Caco-2 (cell line): ENCODE measurements around the gene MTX1. TPM values are rescaled to one million over a fixed set of nuclear protein-coding genes. Genes with fewer than 3 reads are reported as not detected.
"Not testable (repeated sequence)": the region's sequence is repeated elsewhere in the genome, so short reads cannot be mapped to it uniquely, and the experiment has no call there.

Source experiments
- BruUV-seq: library from RNA; stranded (reverse); fragments of 400-500 nt; replicated peaks from 2 replicates; lab custom pipeline; 2021; lab: Mats Ljungman, UMichigan
- CTCF ChIA-PET: fragments of 300-600 bp; sonication (Branson Sonifier 250); formaldehyde crosslinking; loops from one replicate; lab custom pipeline; 2022; ENCODE audit warnings: antibody characterized with exemption; lab: Charles Lee
- POLR2A ChIA-PET: fragments of 300-600 bp; sonication (Branson Sonifier 250); formaldehyde crosslinking; loops from one replicate; lab custom pipeline; 2022; ENCODE audit warnings: antibody characterized with exemption; lab: Charles Lee
- DNase-seq, 2 experiments: peaks; one replicate each; pipeline versions ENCODE4 v3.0.0 to v3.0.0-alpha.2; 2020 to 2022
- H3K27me3 ChIP-seq: replicated peaks from 2 replicates; pipeline ENCODE4 v1.6.0; 2011; ENCODE audit warnings: low read length; ENCODE audit not compliant: control insufficient read depth, insufficient read depth
- H3K36me3 ChIP-seq: 2 replicates; pipeline ENCODE4 v1.5.1; 2011; ENCODE audit warnings: low read length; ENCODE audit not compliant: control insufficient read depth, insufficient read depth
- H3K4me1 ChIP-seq: fragments of 250-450 bp; sonication (Bioruptor Pico); 2 replicates; pipeline ENCODE4 v1.5.1; 2020; ENCODE audit warnings: mild to moderate bottlenecking
- H3K4me3 ChIP-seq: 2 replicates; pipeline ENCODE4 v1.5.1; 2011; ENCODE audit warnings: low read depth, mild to moderate bottlenecking, control low read depth, low read length
- H3K9me3 ChIP-seq: fragments of 250-450 bp; sonication (Bioruptor Pico); 2 replicates; pipeline ENCODE4 v1.5.1; 2020; ENCODE audit warnings: mild to moderate bottlenecking, moderate library complexity
- H3K27ac Mint-ChIP-seq: one replicate; pipeline ENCODE4 v1.8.0; 2022; ENCODE audit warnings: mixed read lengths; ENCODE audit not compliant: unreplicated experiment
- H3K27me3 Mint-ChIP-seq: one replicate; pipeline ENCODE4 v1.8.0; 2022; ENCODE audit warnings: mixed read lengths; ENCODE audit not compliant: insufficient read depth, unreplicated experiment
- H3K36me3 Mint-ChIP-seq: one replicate; pipeline ENCODE4 v1.8.0; 2022; ENCODE audit warnings: mild to moderate bottlenecking, mixed read lengths; ENCODE audit not compliant: insufficient read depth, unreplicated experiment
- H3K4me1 Mint-ChIP-seq: one replicate; pipeline ENCODE4 v1.8.0; 2022; ENCODE audit warnings: low read depth, mixed read lengths; ENCODE audit not compliant: unreplicated experiment
- H3K4me3 Mint-ChIP-seq: one replicate; pipeline ENCODE4 v1.8.0; 2022; ENCODE audit warnings: mild to moderate bottlenecking, moderate library complexity, mixed read lengths; ENCODE audit not compliant: unreplicated experiment
- H3K9me3 Mint-ChIP-seq: one replicate; pipeline ENCODE4 v1.8.0; 2022; ENCODE audit warnings: mixed read lengths; ENCODE audit not compliant: unreplicated experiment
- CTCF ChIP-seq, 2 experiments: fragments of 200-600 bp in 1 of 2; IDR thresholded peaks; 1 replicate in 1 of 2; 2 replicates in 1 of 2; pipeline versions ENCODE4 v1.5.1 to v1.8.0; 2011 to 2022; ENCODE audit warnings: antibody characterized with exemption in 1 of 2, control low read depth in 1 of 2, inconsistent platforms in 1 of 2, low read depth in 1 of 2, low read length in 1 of 2, mild to moderate bottlenecking in 1 of 2, moderate library complexity in 1 of 2; ENCODE audit not compliant: insufficient read depth in 1 of 2, severe bottlenecking in 1 of 2, unreplicated experiment in 1 of 2
- intact Hi-C: fragments of 100-400 bp; cut with micrococcal nuclease; formaldehyde crosslinking; loops from one replicate; pipeline ENCODE4 v1.10.0; 2022; ENCODE audit not compliant: unreplicated experiment
- total RNA-seq: library from RNA; stranded (reverse); gene quantifications from 2 replicates; pipeline ENCODE4 v1.2.3, GENCODE V29; 2022

MTX1 gene
- total RNA-seq, 1 experiment from 2014 or later = 65.3 TPM

- peaks cover 17% of the 10 kb centered on the region for H3K36me3 Mint-ChIP-seq
Observed at GRCh38 chr1:155167166-155168104, 41.1 kb upstream of the MTX1 start.

GRCh38 chr1:155168105-155168445 is 40.4 kb upstream of the MTX1 start:
- H3K36me3 Mint-ChIP-seq = peaks cover 24% of the 10 kb centered on the region
- peak overlapping the region; percentile 66 for H3K4me3 Mint-ChIP-seq
- BruUV-seq, DNase-seq, H3K36me3 ChIP-seq, H3K27me3 ChIP-seq, H3K4me3 ChIP-seq, H3K9me3 ChIP-seq, H3K4me1 Mint-ChIP-seq, H3K27me3 Mint-ChIP-seq, intact Hi-C loops, H3K9me3 Mint-ChIP-seq: not testable (repeated sequence)
- CTCF ChIA-PET = interaction anchor here (0.5 to 3.2 kb wide), 19 partner anchors 9 to 134 kb away, joined by 3 to 147 read pairs (median 6); partner anchors contain the start of gene EFNA1
- peaks cover 11% of the 10 kb centered on the region; the same call in 1 of the 2 replicates for H3K4me1 ChIP-seq
- POLR2A ChIA-PET = interaction anchor here (1.2 to 1.5 kb wide), 2 partner anchors 43 to 77 kb away, joined by 3 to 6 read pairs; no protein-coding TSS in a partner anchor
- H3K27ac Mint-ChIP-seq = peak overlapping the region; percentile 24

More at GRCh38 chr1:155167166-155168104, 41.1 kb upstream of the MTX1 start:
- Mint-ChIP-seq H3K4me1 (no peaks in the 10 kb centered on the region), H3K27ac (peak overlapping the region; percentile 24), H3K4me3 (peak overlapping the region; percentile 66), H3K9me3 (no peaks in the 10 kb centered on the region), H3K27me3 (no peaks in the 10 kb centered on the region)
- BruUV-seq = no TSS peak
- H3K4me1 ChIP-seq = peaks cover 10% of the 10 kb centered on the region; the same call in 1 of the 2 replicates
- no peaks in the 10 kb centered on the region for H3K9me3 ChIP-seq
- peak; percentile 86 to 89 for DNase-seq
- POLR2A ChIA-PET = interaction anchor here (1.2 to 1.5 kb wide), 2 partner anchors 42 to 76 kb away, joined by 3 to 6 read pairs; no protein-coding TSS in a partner anchor
- no peaks in the 10 kb centered on the region for H3K36me3 ChIP-seq
- TF ChIP-seq CTCF (IDR thresholded peaks at IDR 0.05; ENCODE audit: insufficient read depth in 1 of 2, low read depth in 1 of 2, low read length in 1 of 2, severe bottlenecking in 1 of 2, unreplicated experiment in 1 of 2) = peak; percentile 79 to 93
- CTCF ChIA-PET = interaction anchor here (0.5 to 3.2 kb wide), 27 partner anchors 10 to 135 kb away, joined by 3 to 147 read pairs (median 5); partner anchors contain the start of gene EFNA1
- peak overlapping the region; percentile 23 for H3K4me3 ChIP-seq
- intact Hi-C loops = loop anchor here (1.0 to 2.0 kb wide), 3 partner anchors 33 to 73 kb away; partner anchors contain the start of gene SLC50A1
- no peaks in the 10 kb centered on the region for H3K27me3 ChIP-seq

- Mint-ChIP-seq H3K27ac (no peak overlapping the region), H3K27me3 (no peaks in the 10 kb centered on the region), H3K4me1 (peaks cover 6% of the 10 kb centered on the region), H3K4me3 (no peak overlapping the region), H3K9me3 (no peaks in the 10 kb centered on the region), H3K36me3 (peaks cover 26% of the 10 kb centered on the region)
- no peak for TF ChIP-seq CTCF (IDR thresholded peaks at IDR 0.05; ENCODE audit: insufficient read depth in 1 of 2, low read depth in 1 of 2, low read length in 1 of 2, severe bottlenecking in 1 of 2, unreplicated experiment in 1 of 2)
- peaks cover 11% of the 10 kb centered on the region; the same call in 1 of the 2 replicates for H3K4me1 ChIP-seq
- DNase-seq = no peak
- H3K9me3 ChIP-seq = no peaks in the 10 kb centered on the region
- no peaks in the 10 kb centered on the region for H3K27me3 ChIP-seq
- POLR2A ChIA-PET = interaction anchor here (1.5 kb wide), 1 partner anchor 77 kb away, joined by 6 read pairs; no protein-coding TSS in a partner anchor
- BruUV-seq = no TSS peak
- no peaks in the 10 kb centered on the region for H3K36me3 ChIP-seq
- intact Hi-C loops = no loop called here
- CTCF ChIA-PET = interaction anchor here (0.5 to 3.2 kb wide), 18 partner anchors 9 to 357 kb away, joined by 3 to 147 read pairs (median 6); partner anchors contain the start of gene EFNA1
- no peak overlapping the region for H3K4me3 ChIP-seq
Observed at GRCh38 chr1:155168456-155169210, 39.9 kb upstream of the MTX1 start.
